Activated T-cell treated with anti-CD3 and anti-CD28 coated beads for 4 hours (primary cell): ENCODE measurements around the gene WDFY1.

Source experiments
- DNase-seq: peaks from one replicate; pipeline ENCODE4 v3.0.0-alpha.2; 2020

The WDFY1 gene

GRCh38 chr2:223928113-223929006, 16.8 kb downstream of the WDFY1 start:
- DNase-seq = no peak

- DNase-seq = no peak
Observed at GRCh38 chr2:223925106-223925505, 20.0 kb downstream of the WDFY1 start.

- no peak for DNase-seq
Observed at GRCh38 chr2:223923976-223924375, 21.2 kb downstream of the WDFY1 start.

- no peak for DNase-seq
Observed at GRCh38 chr2:223922308-223922707, 22.8 kb downstream of the WDFY1 start.

- DNase-seq = no peak
Observed at GRCh38 chr2:223921204-223921603, 23.9 kb downstream of the WDFY1 start.

- no peak for DNase-seq
Observed at GRCh38 chr2:223920109-223920508, 25.0 kb downstream of the WDFY1 start.

GRCh38 chr2:223918671-223919134, 26.4 kb downstream of the WDFY1 start:
- no peak for DNase-seq

- no peak for DNase-seq
Observed at GRCh38 chr2:223916181-223916920, 28.8 kb downstream of the WDFY1 start.

- DNase-seq = no peak
Observed at GRCh38 chr2:223915071-223915470, 30.1 kb downstream of the WDFY1 start.

GRCh38 chr2:223914324-223914723, 30.8 kb downstream of the WDFY1 start:
- no peak for DNase-seq

GRCh38 chr2:223909001-223909741, 36.0 kb downstream of the WDFY1 start:
- no peak for DNase-seq

- no peak for DNase-seq
Observed at GRCh38 chr2:223908304-223908998, 36.7 kb downstream of the WDFY1 start.

- DNase-seq = no peak
Observed at GRCh38 chr2:223905996-223906395, 39.1 kb downstream of the WDFY1 start.

- DNase-seq = no peak
Observed at GRCh38 chr2:223901854-223902253, 43.3 kb downstream of the WDFY1 start.

- no peak for DNase-seq
Observed at GRCh38 chr2:223901311-223901710, 43.8 kb downstream of the WDFY1 start.

- no peak for DNase-seq
Observed at GRCh38 chr2:223900531-223900930, 44.6 kb downstream of the WDFY1 start.

GRCh38 chr2:223900066-223900465, 45.1 kb downstream of the WDFY1 start:
- no peak for DNase-seq

- DNase-seq = no peak
Observed at GRCh38 chr2:223897669-223898330, 47.3 kb downstream of the WDFY1 start.

GRCh38 chr2:223896833-223897311, 48.3 kb downstream of the WDFY1 start:
- no peak for DNase-seq

- no peak for DNase-seq
Observed at GRCh38 chr2:223894968-223895367, 50.2 kb downstream of the WDFY1 start.

GRCh38 chr2:223894009-223894408, 51.1 kb downstream of the WDFY1 start:
- no peak for DNase-seq

GRCh38 chr2:223890721-223891120, 54.4 kb downstream of the WDFY1 start:
- DNase-seq = no peak
